ENCODE results near the gene CREG2. TPM values are rescaled to one million over a fixed set of nuclear protein-coding genes. Genes with fewer than 3 reads are reported as not detected.

CREG2 gene
- total RNA-seq (under 1 TPM in 2 of 6 donors, not detected in 4; 0.12 to 0.19 TPM), polyA plus RNA-seq (under 1 TPM in 1 of 2 donors, not detected in 1; 0.05 TPM)

GRCh38 chr2:101387151-101387834 lies at the start of gene CREG2:
Gene CREG2 (minus strand): TSS chr2:101387503. CDS start chr2:101387457, 46 bp downstream.
- peak within 1 kb of the TSS; percentile 20 to 54 (median 44) for H3K4me3 ChIP-seq
- peaks cover 0 to 5% (median 0%) of the 10 kb centered on the region in 3 donors for H3K4me1 ChIP-seq
- H3K27me3 ChIP-seq: peaks cover 0 to 12% (median 2%) of the 10 kb centered on the region in 4 donors
- H3K9me3 ChIP-seq: no peaks in the 10 kb centered on the region
- intact Hi-C loops (cut with DNase I): no loop called here
- no peak within 1 kb of the TSS for H3K27ac ChIP-seq
- peak; percentile 14 to 54 (median 42) for TF ChIP-seq CTCF (IDR thresholded peaks at IDR 0.05)
- ATAC-seq (peak; percentile 88 to 96 (median 94)), DNase-seq (peak; percentile 49 to 88 (median 66)), FAIRE-seq (no peak)
- H3K36me3 ChIP-seq: no peaks in the 10 kb centered on the region
- 1% methylated on average over 63 to 79 of the region's 79 CpGs for WGBS, 2 donors

GRCh38 chr2:101435001-101435862 lies 47.9 kb upstream of the CREG2 start:
- intact Hi-C loops (cut with DNase I): no loop called here
- TF ChIP-seq CTCF (IDR thresholded peaks at IDR 0.05): no peak
- Histone ChIP-seq H3K4me3 (no peak overlapping the region), H3K9me3 (no peaks in the 10 kb centered on the region), H3K27ac (no peak overlapping the region), H3K36me3 (no peaks in the 10 kb centered on the region), H3K27me3 (no peaks in the 10 kb centered on the region), H3K4me1 (peaks cover 0 to 6% (median 0%) of the 10 kb centered on the region in 3 donors)
- 76 to 77% methylated on average over 24 of the region's 24 CpGs for WGBS, 2 donors
- no peak for DNase-seq
- FAIRE-seq: no peak
- ATAC-seq: no peak

GRCh38 chr2:101433465-101433864 lies 46.2 kb upstream of the CREG2 start:
- no peak overlapping the region for H3K27ac ChIP-seq
- FAIRE-seq (no peak), ATAC-seq (no peak), DNase-seq (no peak)
- no peaks in the 10 kb centered on the region for H3K9me3 ChIP-seq
- H3K4me1 ChIP-seq: no peaks in the 10 kb centered on the region
- H3K36me3 ChIP-seq: no peaks in the 10 kb centered on the region
- no peak overlapping the region for H3K4me3 ChIP-seq
- WGBS, 2 donors: 85 to 86% methylated on average over 3 of the region's 3 CpGs
- H3K27me3 ChIP-seq: no peaks in the 10 kb centered on the region
- intact Hi-C loops (cut with DNase I): no loop called here
- TF ChIP-seq CTCF (IDR thresholded peaks at IDR 0.05): no peak

- no peaks in the 10 kb centered on the region for H3K36me3 ChIP-seq
- ATAC-seq (no peak), DNase-seq (no peak), FAIRE-seq (no peak)
- intact Hi-C loops (cut with DNase I): no loop called here
- WGBS, 2 donors: 86 to 92% methylated on average over 20 of the region's 20 CpGs
- H3K4me1 ChIP-seq: no peaks in the 10 kb centered on the region
- no peaks in the 10 kb centered on the region for H3K9me3 ChIP-seq
- no peak overlapping the region for H3K27ac ChIP-seq
- TF ChIP-seq CTCF (IDR thresholded peaks at IDR 0.05): no peak
- H3K27me3 ChIP-seq: no peaks in the 10 kb centered on the region
- H3K4me3 ChIP-seq: no peak overlapping the region
These were observed 45.3 kb upstream of the CREG2 start for GRCh38 chr2:101432411-101433181.
